Adrenal gland (tissue), 12 donors: ENCODE data around the gene DROSHA. TPM values are rescaled to one million over a fixed set of nuclear protein-coding genes. Genes with fewer than 3 reads are reported as not detected.
"Not testable (repeated sequence)": the region's sequence is repeated elsewhere in the genome, so short reads cannot be mapped to it uniquely, and the experiment has no call there.

ENCODE experiments used
- DNase-seq, 7 donors: peaks; one replicate each; pipeline ENCODE4 v3.0.0-alpha.2; 2019 to 2020
- H3K27ac ChIP-seq, 5 donors: fragments of 200-600 bp; sonication (generic) in 4 of 5; 1 replicate in 3 of 5; 2 replicates in 2 of 5; pipeline versions ENCODE4 v1.5.1 to v1.8.0; 2016 to 2020; ENCODE audit warnings: mild to moderate bottlenecking in 1 of 5
- H3K27me3 ChIP-seq: fragments of 200-600 bp; 2 replicates; pipeline ENCODE4 v1.8.0; 2021
- H3K36me3 ChIP-seq, 2 donors: fragments of 200-600 bp; replicated peaks in 1 of 2; 1 replicate in 1 of 2; 2 replicates in 1 of 2; pipeline versions ENCODE4 v1.5.1 to v1.8.0; 2018 to 2022
- H3K4me1 ChIP-seq, 2 donors: fragments of 200-600 bp; replicated peaks in 1 of 2; 1 replicate in 1 of 2; 2 replicates in 1 of 2; pipeline versions ENCODE4 v1.5.1 to v1.8.0; 2018 to 2021
- H3K4me3 ChIP-seq, 4 donors: fragments of 200-600 bp; sonication (generic) in 3 of 4; one replicate each; pipeline ENCODE4 v1.5.1; 2016 to 2018
- H3K9me3 ChIP-seq, 3 donors: fragments of 200-600 bp; sonication (generic) in 1 of 3; replicated peaks in 1 of 3; 1 replicate in 2 of 3; 2 replicates in 1 of 3; pipeline versions ENCODE4 v1.5.1 to v1.8.0; 2016 to 2021
- CTCF ChIP-seq, 6 experiments: fragments of 450-650 bp in 4 of 6; fragments of 200-600 bp in 2 of 6; sonication (generic) in 1 of 6; IDR thresholded peaks; 1 replicate in 5 of 6; 2 replicates in 1 of 6; pipeline versions ENCODE4 v1.5.1 to v1.8.0; 2016 to 2021; ENCODE audit warnings: antibody characterized with exemption in 6 of 6, mild to moderate bottlenecking in 2 of 6, moderate library complexity in 1 of 6
- POLR2A ChIP-seq, 2 donors: fragments of 450-650 bp; IDR thresholded peaks; one replicate each; pipeline ENCODE4 v1.6.1; 2017; ENCODE audit warnings: antibody characterized with exemption in 2 of 2, mild to moderate bottlenecking in 2 of 2, moderate library complexity in 1 of 2
- WGBS, 4 donors: extraction: QIAGEN DNeasy Blood & Tissue Kit in 2 of 4; methylation state at CpG; one replicate each; pipeline versions ENCODE4 v1.1.5 to v1.1.7; 2013 to 2017; 5-methylcytosine and 5-hydroxymethylcytosine counted together
- intact Hi-C, 2 donors: fragments of 100-400 bp; cut with DNase I; formaldehyde crosslinking; loops; one replicate each; pipeline versions ENCODE4 v1.14.1 to v1.15.0; 2022 to 2023
- polyA plus RNA-seq, 3 donors: library from polyadenylated mRNA; stranded (reverse); fragments of 200-250 nt in 2 of 3; fragments of 350-450 nt in 1 of 3; fragmentation: Illumina TruSeq in 1 of 3; extraction: RNeasy Lipid Tissue Mini Kit (QIAGEN cat#74804) in 1 of 3; gene quantifications; one replicate each; pipeline ENCODE4 v1.2.3, GENCODE V29; 2013 to 2014
- total RNA-seq, 9 donors: library from RNA; depleted of rRNA in 4 of 9; stranded (reverse); fragments of >200 nt in 4 of 9; fragments of 120-200 nt in 1 of 9; fragmentation: NEBNext Ultra II Directional in 1 of 9; extraction: Animal tissue kit (Norgen Biotek cat#: 25700) in 1 of 9; gene quantifications; one replicate each; pipeline versions ENCODE4 v1.1.0 to v1.2.4, GENCODE V29; 2013 to 2023
- donor health status: healthy with polysubstance abuse.
- donor health status: Bipolar disorder and iron deficiency.
- donor health status: DM: yes; HTN: yes; CAD: no.
- donor health status: DM: no; HTN: no; CAD: no.
- donor health status: DM: no; HTN: no; CAD: no.
- donor health status: DM: yes; HTN: yes; CAD: no.

DROSHA gene
- total and polyA plus RNA-seq, 12 donors = 22.6 to 93.0 (median 44.2) TPM

GRCh38 chr5:31404325-31404724 lies 127.6 kb downstream of the DROSHA start:
- DNase-seq = no peak
- WGBS, 4 donors = 79 to 87% (median 83%) methylated on average over 3 of the region's 3 CpGs
- Histone ChIP-seq H3K36me3 (peaks cover 0 to 28% of the 10 kb centered on the region in 2 donors), H3K9me3 (no peaks in the 10 kb centered on the region), H3K27me3 (no peaks in the 10 kb centered on the region), H3K4me3 (no peak overlapping the region), H3K27ac (no peak overlapping the region), H3K4me1 (no peaks in the 10 kb centered on the region)
- TF ChIP-seq POLR2A (IDR thresholded peaks at IDR 0.05) (no peak), CTCF (IDR thresholded peaks at IDR 0.05) (no peak)
- intact Hi-C loops = no loop called here

- no peak overlapping the region for H3K4me3 ChIP-seq
- H3K27ac ChIP-seq = no peak overlapping the region
- TF ChIP-seq CTCF (IDR thresholded peaks at IDR 0.05) (no peak), POLR2A (IDR thresholded peaks at IDR 0.05) (no peak)
- intact Hi-C loops = no loop called here
- no peak for DNase-seq
- H3K9me3 ChIP-seq = no peaks in the 10 kb centered on the region
- no peaks in the 10 kb centered on the region for H3K4me1 ChIP-seq
- peaks cover 0 to 18% of the 10 kb centered on the region in 2 donors for H3K36me3 ChIP-seq
- no peaks in the 10 kb centered on the region for H3K27me3 ChIP-seq
- WGBS, 4 donors = 64 to 93% (median 75%) methylated on average over 3 of the region's 3 CpGs
Measured at GRCh38 chr5:31401691-31402090, 130.2 kb downstream of the DROSHA start.

- no peak for DNase-seq
- Histone ChIP-seq H3K4me3 (no peak overlapping the region), H3K27ac (no peak overlapping the region), H3K36me3 (no peaks in the 10 kb centered on the region), H3K4me1 (no peaks in the 10 kb centered on the region), H3K9me3 (no peaks in the 10 kb centered on the region), H3K27me3 (no peaks in the 10 kb centered on the region)
- WGBS, 4 donors = 62 to 71% (median 66%) methylated on average over 11 of the region's 11 CpGs
- TF ChIP-seq CTCF (IDR thresholded peaks at IDR 0.05) = no peak
- no peak for TF ChIP-seq POLR2A (IDR thresholded peaks at IDR 0.05)
- intact Hi-C loops = no loop called here
Measured at GRCh38 chr5:31397926-31398557, 133.9 kb downstream of the DROSHA start.

- no peaks in the 10 kb centered on the region for H3K27me3 ChIP-seq
- H3K4me3 ChIP-seq = no peak overlapping the region
- H3K4me1 ChIP-seq = no peaks in the 10 kb centered on the region
- H3K9me3 ChIP-seq = no peaks in the 10 kb centered on the region
- no peak overlapping the region for H3K27ac ChIP-seq
- intact Hi-C loops = no loop called here
- 88 to 92% (median 89%) methylated on average over 12 of the region's 12 CpGs for WGBS, 4 donors
- H3K36me3 ChIP-seq = no peaks in the 10 kb centered on the region
- DNase-seq = no peak
- TF ChIP-seq CTCF (IDR thresholded peaks at IDR 0.05) (no peak), POLR2A (IDR thresholded peaks at IDR 0.05) (no peak)
Measured at GRCh38 chr5:31396611-31397295, 135.1 kb downstream of the DROSHA start.

GRCh38 chr5:31395450-31396045 lies 136.3 kb downstream of the DROSHA start:
- 84 to 94% (median 93%) methylated on average over 10 to 14 of the region's 14 CpGs for WGBS, 4 donors
- H3K36me3 ChIP-seq, H3K4me3 ChIP-seq, H3K9me3 ChIP-seq, DNase-seq, H3K27me3 ChIP-seq, H3K4me1 ChIP-seq, intact Hi-C loops, H3K27ac ChIP-seq: not testable (repeated sequence)
